GM18526 (cell line): ENCODE results near the gene IL17A.

Experiments used
- POLR2A ChIP-seq: IDR thresholded peaks from 3 replicates; pipeline ENCODE4 v1.6.1; 2011; ENCODE audit not compliant: insufficient read length; ENCODE audit errors: extremely low read depth

The IL17A gene

GRCh38 chr6:52186075-52186474 lies at the start of gene IL17A:
IL17A (plus strand) TSS chr6:52186375; CDS start chr6:52186432, 57 bp downstream.
- no peak for TF ChIP-seq POLR2A

GRCh38 chr6:52136934-52137467 lies 49.2 kb upstream of the IL17A start:
- TF ChIP-seq POLR2A = no peak

- TF ChIP-seq POLR2A = no peak
Measured at GRCh38 chr6:52138284-52138683, 47.9 kb upstream of the IL17A start.

GRCh38 chr6:52139985-52140680 lies 46.0 kb upstream of the IL17A start:
- no peak for TF ChIP-seq POLR2A

GRCh38 chr6:52141596-52141995 lies 44.6 kb upstream of the IL17A start:
- TF ChIP-seq POLR2A = no peak

- TF ChIP-seq POLR2A = no peak
Measured at GRCh38 chr6:52142556-52142955, 43.6 kb upstream of the IL17A start.

- no peak for TF ChIP-seq POLR2A
Measured at GRCh38 chr6:52143551-52143950, 42.6 kb upstream of the IL17A start.

- TF ChIP-seq POLR2A = no peak
Measured at GRCh38 chr6:52144196-52145076, 41.7 kb upstream of the IL17A start.

- no peak for TF ChIP-seq POLR2A
Measured at GRCh38 chr6:52146851-52147445, 39.2 kb upstream of the IL17A start.

- TF ChIP-seq POLR2A = no peak
Measured at GRCh38 chr6:52149076-52149475, 37.1 kb upstream of the IL17A start.

- no peak for TF ChIP-seq POLR2A
Measured at GRCh38 chr6:52149949-52150348, 36.2 kb upstream of the IL17A start.

GRCh38 chr6:52152070-52152423 lies 34.1 kb upstream of the IL17A start:
- TF ChIP-seq POLR2A = no peak

- no peak for TF ChIP-seq POLR2A
Measured at GRCh38 chr6:52152711-52153160, 33.4 kb upstream of the IL17A start.

GRCh38 chr6:52154381-52154780 lies 31.8 kb upstream of the IL17A start:
- no peak for TF ChIP-seq POLR2A

- TF ChIP-seq POLR2A = no peak
Measured at GRCh38 chr6:52155791-52156576, 30.2 kb upstream of the IL17A start.

GRCh38 chr6:52157301-52157941 lies 28.8 kb upstream of the IL17A start:
- TF ChIP-seq POLR2A = no peak
